SK-N-SH (cell line): ENCODE results near the gene DVL3. TPM values are rescaled to one million over a fixed set of nuclear protein-coding genes. Genes with fewer than 3 reads are reported as not detected.

Experiments used
- CTCF ChIA-PET: fragments of 300-600, 350-600 bp; formaldehyde crosslinking; extraction: SDS; loops from one replicate; lab custom pipeline; 2021; lab: Yijun Ruan, JAX
- POLR2A ChIA-PET: fragments of 350-600 bp; sonication (Branson Sonifier 250); formaldehyde crosslinking; extraction: SDS; loops from one replicate; lab custom pipeline; 2020; ENCODE audit warnings: antibody characterized with exemption, inconsistent platforms; lab: Yijun Ruan, JAX
- DNase-seq: peaks from one replicate; pipeline ENCODE4 v3.0.0; 2012
- H2AFZ ChIP-seq: fragments of 200-600 bp; sonication (generic); 2 replicates; pipeline ENCODE4 v1.8.1; 2016; ENCODE audit warnings: antibody characterized with exemption, mild to moderate bottlenecking, low read depth
- H3F3A ChIP-seq: fragments of 200-600 bp; sonication (generic); replicated peaks from 2 replicates; pipeline ENCODE3; 2016; ENCODE audit warnings: antibody characterized with exemption, mild to moderate bottlenecking; ENCODE audit not compliant: insufficient read depth
- H3K27ac ChIP-seq, 2 experiments: fragments of 200-500 bp in 1 of 2; fragments of 200-600 bp in 1 of 2; sonication (Bioruptor generic) in 1 of 2; sonication (generic), shearing (Covaris generic) in 1 of 2; 2 replicates each; pipeline versions ENCODE4 v1.5.1 to v1.6.1; 2014 to 2016; ENCODE audit warnings: low read depth in 2 of 2, inconsistent platforms in 1 of 2, low read length in 1 of 2, mild to moderate bottlenecking in 1 of 2, mixed read lengths in 1 of 2
- H3K27me3 ChIP-seq: fragments of 200-600 bp; sonication (generic), shearing (Covaris generic); 2 replicates; pipeline ENCODE4 v1.6.1; 2016; ENCODE audit warnings: mixed run types; ENCODE audit not compliant: insufficient read depth
- H3K36me3 ChIP-seq, 2 experiments: fragments of 200-500 bp in 1 of 2; fragments of 200-600 bp in 1 of 2; sonication (Bioruptor generic) in 1 of 2; sonication (generic) in 1 of 2; replicated peaks in 1 of 2; 2 replicates each; pipeline versions ENCODE3 to v1.5.1; 2014 to 2016; ENCODE audit warnings: low read length in 1 of 2, mild to moderate bottlenecking in 1 of 2; ENCODE audit not compliant: insufficient read depth in 2 of 2, control insufficient read depth in 1 of 2
- H3K4me1 ChIP-seq, 2 experiments: fragments of 200-500 bp in 1 of 2; fragments of 200-600 bp in 1 of 2; sonication (Bioruptor generic) in 1 of 2; sonication (generic), shearing (Covaris generic) in 1 of 2; 2 replicates each; pipeline versions ENCODE4 v1.5.1 to v1.6.1; 2014 to 2016; ENCODE audit warnings: low read depth in 1 of 2, low read length in 1 of 2, mixed run types in 1 of 2; ENCODE audit not compliant: insufficient read depth in 2 of 2, control insufficient read depth in 1 of 2
- H3K4me2 ChIP-seq: fragments of 200-600 bp; sonication (generic), shearing (Covaris generic); 2 replicates; pipeline ENCODE4 v1.6.1; 2017; ENCODE audit warnings: mixed run types
- H3K4me3 ChIP-seq, 2 experiments: fragments of 200-500 bp in 1 of 2; fragments of 200-600 bp in 1 of 2; sonication (Bioruptor generic) in 1 of 2; sonication (generic), shearing (Covaris generic) in 1 of 2; 2 replicates each; pipeline versions ENCODE4 v1.5.1 to v1.8.1; 2014 to 2016; ENCODE audit warnings: low read depth in 2 of 2, inconsistent platforms in 1 of 2, low read length in 1 of 2, mild to moderate bottlenecking in 1 of 2, mixed read lengths in 1 of 2, moderate library complexity in 1 of 2
- H3K79me2 ChIP-seq: fragments of 200-600 bp; sonication (generic); 2 replicates; pipeline ENCODE4 v1.8.1; 2017; ENCODE audit warnings: mild to moderate bottlenecking; ENCODE audit not compliant: insufficient read depth
- H3K9ac ChIP-seq: fragments of 200-600 bp; sonication (generic); 2 replicates; pipeline ENCODE4 v1.6.1; 2017; ENCODE audit warnings: mixed run types
- H3K9me2 ChIP-seq: fragments of 200-600 bp; sonication (generic); 2 replicates; pipeline ENCODE4 v1.6.1; 2017; ENCODE audit warnings: mixed run types
- H3K9me3 ChIP-seq: fragments of 200-600 bp; sonication (generic); 2 replicates; pipeline ENCODE4 v1.6.1; 2017; ENCODE audit warnings: mixed run types, mild to moderate bottlenecking, moderate library complexity
- H4K20me1 ChIP-seq: fragments of 200-600 bp; sonication (generic); 2 replicates; pipeline ENCODE4 v1.6.1; 2017; ENCODE audit warnings: mild to moderate bottlenecking, mixed run types; ENCODE audit not compliant: insufficient read depth
- ELF1 ChIP-seq: IDR thresholded peaks from 2 replicates; pipeline ENCODE4 v1.4.0; 2012
- EP300 ChIP-seq, 2 experiments: IDR thresholded peaks; 2 replicates each; pipeline versions ENCODE4 v1.4.0 to v1.6.1; 2012; ENCODE audit warnings: borderline replicate concordance in 1 of 2, low read depth in 1 of 2, low read length in 1 of 2
- FOSL2 ChIP-seq: IDR thresholded peaks from 2 replicates; pipeline ENCODE4 v1.4.0; 2012; ENCODE audit warnings: low read depth, mild to moderate bottlenecking, moderate library complexity, borderline replicate concordance
- FOXJ3 ChIP-seq: sonication (generic); formaldehyde crosslinking; IDR thresholded peaks from 2 replicates; pipeline ENCODE4 v1.5.1; 2020; ENCODE audit warnings: mild to moderate bottlenecking, missing genetic modification reagents
- GABPA ChIP-seq: IDR thresholded peaks from 2 replicates; pipeline ENCODE4 v1.4.0; 2012; ENCODE audit warnings: low read depth, mild to moderate bottlenecking
- GATA2 ChIP-seq: sonication (generic); formaldehyde crosslinking; IDR thresholded peaks from 2 replicates; pipeline ENCODE4 v1.5.0; 2020; ENCODE audit warnings: mild to moderate bottlenecking, missing genetic modification reagents
- JUND ChIP-seq: IDR thresholded peaks from 2 replicates; pipeline ENCODE4 v1.4.0; 2012
- NFIC ChIP-seq: IDR thresholded peaks from 2 replicates; pipeline ENCODE4 v1.4.0; 2012; ENCODE audit warnings: borderline replicate concordance
- SIN3A ChIP-seq: IDR thresholded peaks from 2 replicates; pipeline ENCODE4 v1.6.1; 2012; ENCODE audit warnings: low read depth, mild to moderate bottlenecking, low read length, moderate library complexity, borderline replicate concordance
- SMC3 ChIP-seq: IDR thresholded peaks from 2 replicates; pipeline ENCODE4 v1.6.1; 2012; ENCODE audit warnings: low read depth, low read length, improper control_type of control experiment
- TCF12 ChIP-seq: IDR thresholded peaks from 2 replicates; pipeline ENCODE4 v1.4.0; 2012
- WGBS: methylation state at CpG from one replicate; pipeline ENCODE4 v1.1.6; 2017; ENCODE audit warnings: low lambda C conversion rate; 5-methylcytosine and 5-hydroxymethylcytosine counted together
- polyA plus RNA-seq, 3 experiments: library from polyadenylated mRNA; depleted of rRNA; stranded (reverse); fragments of >200 nt; gene quantifications; 2 replicates each; pipeline ENCODE4 v1.2.3, GENCODE V29; 2012
- TF ChIP-seq, protein P1 (sequence below): IDR thresholded peaks from 2 replicates; pipeline ENCODE4 v1.4.0; 2012; ENCODE audit warnings: low read depth, borderline replicate concordance
- TF ChIP-seq, protein P2 (sequence below): fragments of 150-350 bp; IDR thresholded peaks from 2 replicates; pipeline ENCODE4 v1.6.1; 2016; ENCODE audit warnings: mild to moderate bottlenecking, low read depth, low read length
- TF ChIP-seq, protein P3 (sequence below): IDR thresholded peaks from 2 replicates; pipeline ENCODE4; 2012
- TF ChIP-seq, protein P4 (sequence below): IDR thresholded peaks from 2 replicates; pipeline ENCODE4 v1.6.1; 2012; ENCODE audit warnings: mild to moderate bottlenecking, low read depth, low read length, moderate library complexity

Gene DVL3
- polyA plus RNA-seq, 1 of the 3 experiments (the other 2 are of a cell fraction) = 29.6 TPM

DNA sequence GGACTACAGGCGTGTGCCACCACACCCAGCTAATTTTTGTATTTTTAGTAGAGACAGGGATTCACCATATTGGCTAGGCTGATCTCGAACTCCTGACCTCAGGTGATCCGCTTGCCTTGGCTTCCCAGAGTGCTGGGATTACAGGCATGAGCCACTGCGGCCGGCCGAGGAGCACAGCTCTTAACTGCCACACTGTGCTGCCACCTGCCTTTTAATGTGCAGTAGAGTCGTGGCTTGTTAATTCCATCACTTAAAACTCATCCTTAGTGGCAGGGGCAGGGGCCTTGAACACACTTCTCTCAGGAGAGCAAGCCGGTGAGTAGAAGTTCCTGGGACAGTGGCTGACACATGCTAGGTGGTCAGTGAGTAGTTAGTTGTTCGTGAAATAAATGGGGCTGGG is 43.3 kb downstream of the DVL3 start:
- POLR2A ChIA-PET = no interaction called here
- H3K36me3 ChIP-seq = peaks cover under 1 to 20% of the 10 kb centered on the region in 2 experiments
- H4K20me1 ChIP-seq = no peaks in the 10 kb centered on the region
- H3K27me3 ChIP-seq = no peaks in the 10 kb centered on the region
- no peaks in the 10 kb centered on the region for H3K9me2 ChIP-seq
- H3K4me3 ChIP-seq = no peak overlapping the region
- no peak overlapping the region for H3K27ac ChIP-seq
- H3K9ac ChIP-seq = no peak overlapping the region
- 93% methylated on average over 9 of the region's 9 CpGs for WGBS
- H3K79me2 ChIP-seq = no peaks in the 10 kb centered on the region
- TF ChIP-seq, protein P1, sequence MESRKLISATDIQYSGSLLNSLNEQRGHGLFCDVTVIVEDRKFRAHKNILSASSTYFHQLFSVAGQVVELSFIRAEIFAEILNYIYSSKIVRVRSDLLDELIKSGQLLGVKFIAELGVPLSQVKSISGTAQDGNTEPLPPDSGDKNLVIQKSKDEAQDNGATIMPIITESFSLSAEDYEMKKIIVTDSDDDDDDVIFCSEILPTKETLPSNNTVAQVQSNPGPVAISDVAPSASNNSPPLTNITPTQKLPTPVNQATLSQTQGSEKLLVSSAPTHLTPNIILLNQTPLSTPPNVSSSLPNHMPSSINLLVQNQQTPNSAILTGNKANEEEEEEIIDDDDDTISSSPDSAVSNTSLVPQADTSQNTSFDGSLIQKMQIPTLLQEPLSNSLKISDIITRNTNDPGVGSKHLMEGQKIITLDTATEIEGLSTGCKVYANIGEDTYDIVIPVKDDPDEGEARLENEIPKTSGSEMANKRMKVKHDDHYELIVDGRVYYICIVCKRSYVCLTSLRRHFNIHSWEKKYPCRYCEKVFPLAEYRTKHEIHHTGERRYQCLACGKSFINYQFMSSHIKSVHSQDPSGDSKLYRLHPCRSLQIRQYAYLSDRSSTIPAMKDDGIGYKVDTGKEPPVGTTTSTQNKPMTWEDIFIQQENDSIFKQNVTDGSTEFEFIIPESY = no peak
- TF ChIP-seq SIN3A (no peak), GABPA (no peak), FOSL2 (no peak), NFIC (no peak), FOXJ3 (CRISPR knock-in tag) (no peak), ELF1 (no peak), JUND (no peak), SMC3 (no peak), TCF12 (no peak)
- TF ChIP-seq, protein P2, sequence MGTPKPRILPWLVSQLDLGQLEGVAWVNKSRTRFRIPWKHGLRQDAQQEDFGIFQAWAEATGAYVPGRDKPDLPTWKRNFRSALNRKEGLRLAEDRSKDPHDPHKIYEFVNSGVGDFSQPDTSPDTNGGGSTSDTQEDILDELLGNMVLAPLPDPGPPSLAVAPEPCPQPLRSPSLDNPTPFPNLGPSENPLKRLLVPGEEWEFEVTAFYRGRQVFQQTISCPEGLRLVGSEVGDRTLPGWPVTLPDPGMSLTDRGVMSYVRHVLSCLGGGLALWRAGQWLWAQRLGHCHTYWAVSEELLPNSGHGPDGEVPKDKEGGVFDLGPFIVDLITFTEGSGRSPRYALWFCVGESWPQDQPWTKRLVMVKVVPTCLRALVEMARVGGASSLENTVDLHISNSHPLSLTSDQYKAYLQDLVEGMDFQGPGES = no peak
- TF ChIP-seq, protein P3, sequence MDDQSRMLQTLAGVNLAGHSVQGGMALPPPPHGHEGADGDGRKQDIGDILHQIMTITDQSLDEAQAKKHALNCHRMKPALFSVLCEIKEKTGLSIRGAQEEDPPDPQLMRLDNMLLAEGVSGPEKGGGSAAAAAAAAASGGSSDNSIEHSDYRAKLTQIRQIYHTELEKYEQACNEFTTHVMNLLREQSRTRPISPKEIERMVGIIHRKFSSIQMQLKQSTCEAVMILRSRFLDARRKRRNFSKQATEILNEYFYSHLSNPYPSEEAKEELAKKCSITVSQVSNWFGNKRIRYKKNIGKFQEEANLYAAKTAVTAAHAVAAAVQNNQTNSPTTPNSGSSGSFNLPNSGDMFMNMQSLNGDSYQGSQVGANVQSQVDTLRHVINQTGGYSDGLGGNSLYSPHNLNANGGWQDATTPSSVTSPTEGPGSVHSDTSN = no peak
- CTCF ChIA-PET = interaction anchor here (1.7 kb wide), 1 partner anchor 22 kb away, joined by 5 read pairs; no protein-coding TSS in a partner anchor
- no peak overlapping the region for H2AFZ ChIP-seq
- H3K4me1 ChIP-seq = no peaks in the 10 kb centered on the region
- DNase-seq = no peak
- H3K4me2 ChIP-seq = no peak overlapping the region
- H3F3A ChIP-seq = no peaks in the 10 kb centered on the region
- no peaks in the 10 kb centered on the region for H3K9me3 ChIP-seq

DNA sequence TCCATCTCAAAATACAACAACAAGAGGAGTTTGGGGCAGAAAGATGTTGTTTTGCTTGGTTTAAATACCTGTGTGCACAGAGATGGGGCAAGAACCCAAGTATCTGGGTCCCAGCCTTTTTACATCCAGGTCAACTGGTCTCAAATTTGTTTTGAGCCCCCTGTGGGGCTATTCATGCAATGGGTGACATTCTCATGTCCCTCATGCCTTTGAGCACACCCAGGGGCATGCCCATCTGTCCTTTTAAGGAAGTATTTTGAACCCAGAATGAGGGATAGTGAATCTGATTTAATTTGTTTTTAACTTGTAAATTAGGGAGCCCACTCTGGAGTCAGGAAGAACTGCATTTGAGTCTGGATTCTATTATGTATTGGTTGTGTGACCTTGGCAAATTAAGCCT is 45.6 kb downstream of the DVL3 start:
- ChIA-PET POLR2A (interaction anchor here (1.0 kb wide), 1 partner anchor 14 kb away, joined by 3 read pairs; no protein-coding TSS in a partner anchor), CTCF (interaction anchor here (1.1 kb wide), 1 partner anchor 49 kb away, joined by 5 read pairs; the partner anchor contains the start of gene EEF1AKMT4)
- Histone ChIP-seq H4K20me1 (no peaks in the 10 kb centered on the region), H3K27ac (no peak overlapping the region), H3K9me2 (no peaks in the 10 kb centered on the region), H3K79me2 (no peaks in the 10 kb centered on the region), H3K9me3 (no peaks in the 10 kb centered on the region), H3K4me1 (no peaks in the 10 kb centered on the region), H3F3A (no peaks in the 10 kb centered on the region), H3K9ac (no peak overlapping the region), H2AFZ (no peak overlapping the region), H3K4me3 (no peak overlapping the region), H3K36me3 (no peaks in the 10 kb centered on the region), H3K27me3 (no peaks in the 10 kb centered on the region; the same call in 1 of the 2 replicates), H3K4me2 (no peak overlapping the region)
- DNase-seq = no peak
- TF ChIP-seq, protein P2 = no peak
- TF ChIP-seq GATA2 = no peak
- TF ChIP-seq JUND = no peak
- TF ChIP-seq EP300 (IDR thresholded peaks at IDR 0.05; ENCODE audit: borderline replicate concordance in 1 of 2, low read depth in 1 of 2, low read length in 1 of 2) = no peak
- TF ChIP-seq, protein P3 = no peak
- no peak for TF ChIP-seq ELF1
- TF ChIP-seq, protein P4, sequence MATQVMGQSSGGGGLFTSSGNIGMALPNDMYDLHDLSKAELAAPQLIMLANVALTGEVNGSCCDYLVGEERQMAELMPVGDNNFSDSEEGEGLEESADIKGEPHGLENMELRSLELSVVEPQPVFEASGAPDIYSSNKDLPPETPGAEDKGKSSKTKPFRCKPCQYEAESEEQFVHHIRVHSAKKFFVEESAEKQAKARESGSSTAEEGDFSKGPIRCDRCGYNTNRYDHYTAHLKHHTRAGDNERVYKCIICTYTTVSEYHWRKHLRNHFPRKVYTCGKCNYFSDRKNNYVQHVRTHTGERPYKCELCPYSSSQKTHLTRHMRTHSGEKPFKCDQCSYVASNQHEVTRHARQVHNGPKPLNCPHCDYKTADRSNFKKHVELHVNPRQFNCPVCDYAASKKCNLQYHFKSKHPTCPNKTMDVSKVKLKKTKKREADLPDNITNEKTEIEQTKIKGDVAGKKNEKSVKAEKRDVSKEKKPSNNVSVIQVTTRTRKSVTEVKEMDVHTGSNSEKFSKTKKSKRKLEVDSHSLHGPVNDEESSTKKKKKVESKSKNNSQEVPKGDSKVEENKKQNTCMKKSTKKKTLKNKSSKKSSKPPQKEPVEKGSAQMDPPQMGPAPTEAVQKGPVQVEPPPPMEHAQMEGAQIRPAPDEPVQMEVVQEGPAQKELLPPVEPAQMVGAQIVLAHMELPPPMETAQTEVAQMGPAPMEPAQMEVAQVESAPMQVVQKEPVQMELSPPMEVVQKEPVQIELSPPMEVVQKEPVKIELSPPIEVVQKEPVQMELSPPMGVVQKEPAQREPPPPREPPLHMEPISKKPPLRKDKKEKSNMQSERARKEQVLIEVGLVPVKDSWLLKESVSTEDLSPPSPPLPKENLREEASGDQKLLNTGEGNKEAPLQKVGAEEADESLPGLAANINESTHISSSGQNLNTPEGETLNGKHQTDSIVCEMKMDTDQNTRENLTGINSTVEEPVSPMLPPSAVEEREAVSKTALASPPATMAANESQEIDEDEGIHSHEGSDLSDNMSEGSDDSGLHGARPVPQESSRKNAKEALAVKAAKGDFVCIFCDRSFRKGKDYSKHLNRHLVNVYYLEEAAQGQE = no peak
